ENCODE measurements around the gene ZNF280B. TPM values are rescaled to one million over a fixed set of nuclear protein-coding genes. Genes with fewer than 3 reads are reported as not detected.

Gene ZNF280B
- total RNA-seq, 1 donor from 2014 or later: 0.20 TPM

Other genes with a start within 250 kb of the ZNF280B start
- not detected in 2 replicates for gene ZNF280A, start 11.5 kb upstream of the ZNF280B start, total RNA-seq
- gene PRAME, start 50.5 kb upstream of the ZNF280B start, total RNA-seq: not detected in 2 replicates
- not detected in 2 replicates for gene GGTLC2, start 135.9 kb upstream of the ZNF280B start, total RNA-seq